Tibial nerve (tissue), 4 donors: ENCODE measurements around the gene BMPR1B.

Experiments
- EP300 ChIP-seq, 2 donors: sonication (generic); formaldehyde crosslinking; IDR thresholded peaks; one replicate each; pipeline ENCODE4 v1.6.1; 2017; ENCODE audit warnings: antibody characterized with exemption in 2 of 2, mild to moderate bottlenecking in 1 of 2
- POLR2A ChIP-seq, 2 donors: fragments of 450-650 bp; IDR thresholded peaks; one replicate each; pipeline ENCODE4 v1.6.1; 2017; ENCODE audit warnings: antibody characterized with exemption in 2 of 2, mild to moderate bottlenecking in 2 of 2, moderate library complexity in 2 of 2
- TF ChIP-seq, protein P1 (sequence below), 5 experiments: fragments of 200-600 bp in 3 of 5; fragments of 450-650 bp in 2 of 5; sonication (generic) in 3 of 5; IDR thresholded peaks; one replicate each; pipeline ENCODE4 v1.5.1; 2016 to 2019; ENCODE audit warnings: antibody characterized with exemption in 5 of 5, mild to moderate bottlenecking in 3 of 5, moderate library complexity in 2 of 5

DNA sequence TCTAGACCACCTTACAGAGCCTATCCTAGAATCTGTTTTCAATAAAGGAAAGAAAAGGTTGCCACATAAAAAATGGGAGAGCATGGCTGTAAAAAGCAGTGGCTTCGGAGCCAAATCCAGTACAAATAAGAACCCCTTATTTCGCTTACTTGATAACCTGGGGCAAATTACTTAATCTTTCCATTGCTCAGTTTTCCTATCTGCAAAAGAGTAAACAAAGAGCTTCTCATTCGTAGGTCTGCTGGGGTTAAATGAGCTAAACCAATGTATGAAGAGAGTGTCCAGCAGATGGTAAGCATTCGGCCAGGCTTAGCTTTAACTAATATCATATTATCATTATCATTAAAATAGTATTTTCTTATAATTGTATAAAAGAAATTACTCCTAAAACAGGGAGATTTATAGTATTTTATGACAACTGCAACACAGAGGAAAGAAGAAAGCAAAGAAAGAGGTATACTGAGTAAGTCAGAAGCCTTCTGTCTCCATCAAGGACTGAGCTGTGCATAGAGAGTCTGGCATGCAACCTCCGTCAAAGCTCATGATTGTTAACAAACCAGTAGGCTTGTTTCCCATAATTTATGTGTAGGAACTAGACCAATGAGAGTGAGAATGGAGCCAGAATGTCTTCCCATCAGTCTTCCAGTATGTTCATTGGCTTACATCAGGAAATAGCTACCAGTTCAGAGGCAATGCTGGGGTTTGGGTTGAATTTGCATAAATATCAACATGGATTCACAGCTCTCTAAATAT, 426.1 kb downstream of the BMPR1B start:
- TF ChIP-seq POLR2A (IDR thresholded peaks at IDR 0.05) (no peak), EP300 (IDR thresholded peaks at IDR 0.05) (no peak)
- TF ChIP-seq, protein P1, sequence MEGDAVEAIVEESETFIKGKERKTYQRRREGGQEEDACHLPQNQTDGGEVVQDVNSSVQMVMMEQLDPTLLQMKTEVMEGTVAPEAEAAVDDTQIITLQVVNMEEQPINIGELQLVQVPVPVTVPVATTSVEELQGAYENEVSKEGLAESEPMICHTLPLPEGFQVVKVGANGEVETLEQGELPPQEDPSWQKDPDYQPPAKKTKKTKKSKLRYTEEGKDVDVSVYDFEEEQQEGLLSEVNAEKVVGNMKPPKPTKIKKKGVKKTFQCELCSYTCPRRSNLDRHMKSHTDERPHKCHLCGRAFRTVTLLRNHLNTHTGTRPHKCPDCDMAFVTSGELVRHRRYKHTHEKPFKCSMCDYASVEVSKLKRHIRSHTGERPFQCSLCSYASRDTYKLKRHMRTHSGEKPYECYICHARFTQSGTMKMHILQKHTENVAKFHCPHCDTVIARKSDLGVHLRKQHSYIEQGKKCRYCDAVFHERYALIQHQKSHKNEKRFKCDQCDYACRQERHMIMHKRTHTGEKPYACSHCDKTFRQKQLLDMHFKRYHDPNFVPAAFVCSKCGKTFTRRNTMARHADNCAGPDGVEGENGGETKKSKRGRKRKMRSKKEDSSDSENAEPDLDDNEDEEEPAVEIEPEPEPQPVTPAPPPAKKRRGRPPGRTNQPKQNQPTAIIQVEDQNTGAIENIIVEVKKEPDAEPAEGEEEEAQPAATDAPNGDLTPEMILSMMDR (IDR thresholded peaks at IDR 0.05) = no peak
